GM12878 (cell line): ENCODE measurements around the gene PGRMC1. TPM values are rescaled to one million over a fixed set of nuclear protein-coding genes. Genes with fewer than 3 reads are reported as not detected.

Source experiments
- ATAC-seq: fragments of 200-7000 bp; cut with Tn5 transposase; 3 replicates; pipeline ENCODE4 v1.9.1; 2020; ENCODE audit warnings: mild to moderate bottlenecking, moderate library complexity
- BruUV-seq: library from RNA; stranded (reverse); fragments of 400-500 nt; replicated peaks from 2 replicates; lab custom pipeline; 2021; lab: Mats Ljungman, UMichigan
- CTCF ChIA-PET: fragments of 300-600 bp; sonication (Branson Sonifier 250); formaldehyde crosslinking; extraction: SDS; loops from one replicate; lab custom pipeline; 2021; ENCODE audit warnings: inconsistent platforms; lab: Yijun Ruan, JAX
- POLR2A ChIA-PET: fragments of 350-600 bp; formaldehyde crosslinking; extraction: SDS; loops from one replicate; lab custom pipeline; 2021; ENCODE audit warnings: inconsistent platforms; lab: Charles Lee
- RAD21 ChIA-PET: fragments of 300-600 bp; sonication (Branson Sonifier 250); formaldehyde crosslinking; loops from one replicate; lab custom pipeline; 2023; ENCODE audit warnings: antibody characterized with exemption; ENCODE audit not compliant: unreplicated experiment; lab: Charles Lee
- SMC1A ChIA-PET: fragments of 300-600 bp; sonication (Branson Sonifier 250); formaldehyde crosslinking; loops from one replicate; lab custom pipeline; 2023; ENCODE audit not compliant: unreplicated experiment, uncharacterized antibody; lab: Charles Lee
- DNase-seq: peaks from one replicate; pipeline ENCODE4 v3.0.0-alpha.2; 2011; ENCODE audit warnings: low read depth, low spot score
- FAIRE-seq: peaks from 3 replicates; lab custom pipeline; 2011; peaks lifted over from hg19 to GRCh38; lab: Jason Lieb, UNC
- H2AFZ ChIP-seq: 2 replicates; pipeline ENCODE4 v1.6.0; 2011; ENCODE audit warnings: low read depth, low read length, control low read depth; ENCODE audit not compliant: control insufficient read depth
- H3K27ac ChIP-seq: 2 replicates; pipeline ENCODE4 v1.5.1; 2011; ENCODE audit warnings: control low read depth; ENCODE audit not compliant: control insufficient read depth, insufficient read depth
- H3K27me3 ChIP-seq, 2 experiments: replicated peaks in 1 of 2; 2 replicates each; pipeline versions ENCODE4 v1.6.0 to v1.6.1; 2011; ENCODE audit warnings: low read length in 1 of 2; ENCODE audit not compliant: control insufficient read depth in 2 of 2, insufficient read depth in 2 of 2
- H3K36me3 ChIP-seq, 2 experiments: 2 replicates each; pipeline ENCODE4 v1.5.1; 2011; ENCODE audit warnings: low read length in 1 of 2; ENCODE audit not compliant: control insufficient read depth in 2 of 2, insufficient read depth in 2 of 2
- H3K4me1 ChIP-seq: 2 replicates; pipeline ENCODE4 v1.6.1; 2011; ENCODE audit warnings: mild to moderate bottlenecking, low read length, moderate library complexity, mixed read lengths; ENCODE audit not compliant: control insufficient read depth, insufficient read depth
- H3K4me2 ChIP-seq: 2 replicates; pipeline ENCODE4 v1.6.0; 2011; ENCODE audit warnings: control low read depth; ENCODE audit not compliant: control insufficient read depth, insufficient read depth
- H3K4me3 ChIP-seq: fragments of 200-600 bp; sonication (generic); 2 replicates; pipeline ENCODE4 v1.5.1; 2016
- H3K79me2 ChIP-seq: 2 replicates; pipeline ENCODE4 v1.6.0; 2011; ENCODE audit warnings: low read length; ENCODE audit not compliant: control insufficient read depth, insufficient read depth
- H3K9ac ChIP-seq: 2 replicates; pipeline ENCODE4 v1.8.0; 2011; ENCODE audit warnings: low read length, control low read depth, mixed read lengths; ENCODE audit not compliant: control insufficient read depth, insufficient read depth
- H3K9me3 ChIP-seq: replicated peaks from 3 replicates; pipeline ENCODE4 v1.5.1; 2011; ENCODE audit warnings: mild to moderate bottlenecking, low read length; ENCODE audit not compliant: control insufficient read depth, insufficient read depth
- H4K20me1 ChIP-seq: 2 replicates; pipeline ENCODE4 v1.6.0; 2011; ENCODE audit not compliant: control insufficient read depth, insufficient read depth
- BHLHE40 ChIP-seq, 2 experiments: fragments of 450-650 bp in 1 of 2; IDR thresholded peaks; 2 replicates each; pipeline ENCODE4 v1.6.1; 2011 to 2017; ENCODE audit warnings: low read depth in 2 of 2, borderline replicate concordance in 1 of 2, improper control_type of control experiment in 1 of 2, low read length in 1 of 2, mild to moderate bottlenecking in 1 of 2
- CREB1 ChIP-seq: IDR thresholded peaks from 2 replicates; pipeline ENCODE4 v1.6.1; 2012; ENCODE audit warnings: low read depth, mild to moderate bottlenecking, inconsistent platforms
- EZH2 ChIP-seq: IDR thresholded peaks from 2 replicates; pipeline ENCODE4 v1.6.1; 2012; ENCODE audit warnings: low read depth, mild to moderate bottlenecking, control low read depth, inconsistent platforms, low read length, borderline replicate concordance; ENCODE audit not compliant: control insufficient read depth
- GABPA ChIP-seq: IDR thresholded peaks from 2 replicates; pipeline ENCODE4 v1.6.1; 2014; ENCODE audit warnings: antibody characterized with exemption, low read depth, mild to moderate bottlenecking, inconsistent platforms
- HSF1 ChIP-seq: fragments of 150-350 bp; IDR thresholded peaks from 2 replicates; pipeline ENCODE4 v1.6.1; 2014; ENCODE audit warnings: mild to moderate bottlenecking, low read depth, low read length
- IKZF1 ChIP-seq: fragments of 450-650 bp; conservative IDR thresholded peaks from 2 replicates; pipeline ENCODE4 v1.6.1; 2017; ENCODE audit warnings: antibody characterized with exemption, mild to moderate bottlenecking
- IKZF2 ChIP-seq, 2 experiments: fragments of 450-650 bp; IDR thresholded peaks; 2 replicates each; pipeline ENCODE4 v1.6.1; 2017; ENCODE audit warnings: mild to moderate bottlenecking in 2 of 2, moderate library complexity in 2 of 2
- IRF3 ChIP-seq: fragments of 450-650 bp; IDR thresholded peaks from 2 replicates; pipeline ENCODE4 v1.6.1; 2014; ENCODE audit warnings: mild to moderate bottlenecking
- NFYA ChIP-seq: IDR thresholded peaks from 2 replicates; pipeline ENCODE4 v1.6.1; 2011; ENCODE audit warnings: low read depth, mild to moderate bottlenecking, low read length, improper control_type of control experiment, borderline replicate concordance
- NFYB ChIP-seq: IDR thresholded peaks from 2 replicates; pipeline ENCODE4 v1.6.1; 2011; ENCODE audit warnings: low read depth, mild to moderate bottlenecking, low read length, improper control_type of control experiment, moderate library complexity; ENCODE audit not compliant: insufficient read depth
- NR2C1 ChIP-seq: fragments of 450-650 bp; IDR thresholded peaks from 2 replicates; pipeline ENCODE4 v1.6.1; 2017; ENCODE audit warnings: antibody characterized with exemption, mild to moderate bottlenecking, moderate library complexity
- POLR2AphosphoS2 ChIP-seq: IDR thresholded peaks from 2 replicates; pipeline ENCODE4 v1.6.1; 2011; ENCODE audit warnings: low read depth, mild to moderate bottlenecking, low read length, improper control_type of control experiment, moderate library complexity
- SPI1 ChIP-seq: IDR thresholded peaks from 2 replicates; pipeline ENCODE4 v1.6.1; 2011; ENCODE audit warnings: low read depth, mild to moderate bottlenecking, low read length, moderate library complexity, borderline replicate concordance; ENCODE audit not compliant: insufficient read depth
- YY1 ChIP-seq: IDR thresholded peaks from 2 replicates; pipeline ENCODE4 v1.6.1; 2011; ENCODE audit warnings: low read depth, mild to moderate bottlenecking, low read length
- ZNF384 ChIP-seq: IDR thresholded peaks from 2 replicates; pipeline ENCODE4 v1.6.1; 2012; ENCODE audit warnings: low read depth, mild to moderate bottlenecking, low read length, improper control_type of control experiment, borderline replicate concordance
- WGBS: methylation state at CpG from one replicate; pipeline ENCODE4 v1.1.6; 2016; ENCODE audit warnings: low lambda C conversion rate; ENCODE audit not compliant: insufficient replicate concordance, insufficient coverage; ENCODE audit errors: missing lambda C conversion rate; 5-methylcytosine and 5-hydroxymethylcytosine counted together
- in situ Hi-C: fragments of 300-500 bp; cut with MboI; formaldehyde crosslinking; loops from 9 replicates; pipeline ENCODE4 v1.14.3; 2018; ENCODE audit warnings: mixed read lengths
- intact Hi-C: fragments of 100-400 bp; cut with micrococcal nuclease; formaldehyde crosslinking; loops from one replicate; pipeline ENCODE4 v1.14.2; 2022; ENCODE audit not compliant: unreplicated experiment
- polyA plus RNA-seq, 11 experiments: library from polyadenylated mRNA; depleted of rRNA in 4 of 11; unstranded in 6 of 11; stranded (reverse) in 5 of 11; fragments of >200 nt; fragmentation: Nextera tagmentation in 4 of 11; fragmentation: Illumina TruSeq in 1 of 11; extraction: Ambion mirVana in 4 of 11; extraction: Trizol in 1 of 11; gene quantifications; 1 replicate in 1 of 11; 2 replicates in 10 of 11; pipeline versions ENCODE4 v1.2.1 to v1.2.3, GENCODE V29; 2011 to 2016; ENCODE audit warnings: inconsistent platforms in 2 of 11, missing spikeins in 2 of 11, low read depth in 1 of 11
- total RNA-seq, 4 experiments: library from RNA; depleted of rRNA in 3 of 4; stranded (reverse); fragments of >200 nt in 3 of 4; fragmentation: Illumina TruSeq in 1 of 4; extraction: Trizol in 1 of 4; gene quantifications; 2 replicates each; pipeline versions ENCODE4 v1.2.1 to v1.2.3, GENCODE V29; 2013 to 2021
- TF ChIP-seq, protein P1 (sequence below): fragments of 450-650 bp; IDR thresholded peaks from 2 replicates; pipeline ENCODE4 v1.6.1; 2017; ENCODE audit warnings: mild to moderate bottlenecking, moderate library complexity

PGRMC1 gene
- total and polyA plus RNA-seq, 10 of the 15 experiments (the other 5 are each of a cell fraction or from before 2014, with no cell fraction given), result 13.6 to 60.9 (median 43.3) TPM

GRCh38 chrX:119211649-119212014 lies 24.5 kb upstream of the PGRMC1 start:
- 35% methylated on average over 1 of the region's 1 CpG for WGBS
- H3K36me3 ChIP-seq, result no peaks in the 10 kb centered on the region
- intact Hi-C loops (no loop called here), in situ Hi-C loops (no loop called here)
- no peaks in the 10 kb centered on the region for H3K4me1 ChIP-seq
- no peak overlapping the region for H3K27ac ChIP-seq
- no TSS peak for BruUV-seq
- no peak overlapping the region for H3K4me2 ChIP-seq
- H4K20me1 ChIP-seq, result no peaks in the 10 kb centered on the region
- SMC1A ChIA-PET, result no interaction called here
- no peaks in the 10 kb centered on the region; a peak in 2 of 4 replicates for H3K27me3 ChIP-seq
- no peaks in the 10 kb centered on the region for H3K79me2 ChIP-seq
- H3K9me3 ChIP-seq, result no peaks in the 10 kb centered on the region; the same call in 2 of the 3 replicates
- CTCF ChIA-PET, result no interaction called here
- POLR2A ChIA-PET, result no interaction called here
- no peak overlapping the region for H3K9ac ChIP-seq
- DNase-seq (no peak), ATAC-seq (no peak), FAIRE-seq (no peak)
- H2AFZ ChIP-seq, result no peak overlapping the region
- RAD21 ChIA-PET, result no interaction called here
- no peak overlapping the region for H3K4me3 ChIP-seq
- TF ChIP-seq GABPA, result no peak
- TF ChIP-seq, protein P1, sequence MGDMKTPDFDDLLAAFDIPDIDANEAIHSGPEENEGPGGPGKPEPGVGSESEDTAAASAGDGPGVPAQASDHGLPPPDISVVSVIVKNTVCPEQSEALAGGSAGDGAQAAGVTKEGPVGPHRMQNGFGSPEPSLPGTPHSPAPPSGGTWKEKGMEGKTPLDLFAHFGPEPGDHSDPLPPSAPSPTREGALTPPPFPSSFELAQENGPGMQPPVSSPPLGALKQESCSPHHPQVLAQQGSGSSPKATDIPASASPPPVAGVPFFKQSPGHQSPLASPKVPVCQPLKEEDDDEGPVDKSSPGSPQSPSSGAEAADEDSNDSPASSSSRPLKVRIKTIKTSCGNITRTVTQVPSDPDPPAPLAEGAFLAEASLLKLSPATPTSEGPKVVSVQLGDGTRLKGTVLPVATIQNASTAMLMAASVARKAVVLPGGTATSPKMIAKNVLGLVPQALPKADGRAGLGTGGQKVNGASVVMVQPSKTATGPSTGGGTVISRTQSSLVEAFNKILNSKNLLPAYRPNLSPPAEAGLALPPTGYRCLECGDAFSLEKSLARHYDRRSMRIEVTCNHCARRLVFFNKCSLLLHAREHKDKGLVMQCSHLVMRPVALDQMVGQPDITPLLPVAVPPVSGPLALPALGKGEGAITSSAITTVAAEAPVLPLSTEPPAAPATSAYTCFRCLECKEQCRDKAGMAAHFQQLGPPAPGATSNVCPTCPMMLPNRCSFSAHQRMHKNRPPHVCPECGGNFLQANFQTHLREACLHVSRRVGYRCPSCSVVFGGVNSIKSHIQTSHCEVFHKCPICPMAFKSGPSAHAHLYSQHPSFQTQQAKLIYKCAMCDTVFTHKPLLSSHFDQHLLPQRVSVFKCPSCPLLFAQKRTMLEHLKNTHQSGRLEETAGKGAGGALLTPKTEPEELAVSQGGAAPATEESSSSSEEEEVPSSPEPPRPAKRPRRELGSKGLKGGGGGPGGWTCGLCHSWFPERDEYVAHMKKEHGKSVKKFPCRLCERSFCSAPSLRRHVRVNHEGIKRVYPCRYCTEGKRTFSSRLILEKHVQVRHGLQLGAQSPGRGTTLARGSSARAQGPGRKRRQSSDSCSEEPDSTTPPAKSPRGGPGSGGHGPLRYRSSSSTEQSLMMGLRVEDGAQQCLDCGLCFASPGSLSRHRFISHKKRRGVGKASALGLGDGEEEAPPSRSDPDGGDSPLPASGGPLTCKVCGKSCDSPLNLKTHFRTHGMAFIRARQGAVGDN, result no peak
- no peak for TF ChIP-seq NR2C1
- no peak for TF ChIP-seq CREB1
- TF ChIP-seq YY1, result no peak
- no peak for TF ChIP-seq SPI1
- TF ChIP-seq NFYB, result no peak
- TF ChIP-seq IRF3, result no peak
- no peak for TF ChIP-seq ZNF384
- TF ChIP-seq POLR2AphosphoS2, result no peak
- no peak for TF ChIP-seq IKZF1
- no peak for TF ChIP-seq EZH2
- TF ChIP-seq BHLHE40 (IDR thresholded peaks at IDR 0.05; ENCODE audit: borderline replicate concordance in 1 of 2, low read depth in 2 of 2, low read length in 1 of 2), result no peak
- TF ChIP-seq NFYA, result no peak
- TF ChIP-seq HSF1, result no peak
- no peak for TF ChIP-seq IKZF2 (IDR thresholded peaks at IDR 0.05)
